ENCODE data around the gene BANK1.

BANK1 gene

GRCh38 chr4:102064747-102065442, 274.4 kb downstream of the BANK1 start:
- no peak for DNase-seq (ENCODE audit: low read depth in 1 of 2, low spot score in 1 of 2)
- Histone ChIP-seq H3K4me3 (replicated peaks; ENCODE audit: insufficient read depth, low read length) (no peak overlapping the region), H3K27ac (replicated peaks) (no peak overlapping the region), H3K27me3 (ENCODE audit: insufficient read depth, poor library complexity, severe bottlenecking) (no peaks in the 10 kb centered on the region)
- TF ChIP-seq CTCF (IDR thresholded peaks at IDR 0.05; ENCODE audit: insufficient read depth, low read length): no peak
- no peak for TF ChIP-seq POLR2AphosphoS5 (IDR thresholded peaks at IDR 0.05; ENCODE audit: low read depth)
- no peak for TF ChIP-seq GABPA (IDR thresholded peaks at IDR 0.05; ENCODE audit: low read depth)
- TF ChIP-seq SPI1 (IDR thresholded peaks at IDR 0.05; ENCODE audit: borderline replicate concordance, low read depth): no peak
- no peak for TF ChIP-seq REST (IDR thresholded peaks at IDR 0.05; ENCODE audit: insufficient replicate concordance, low read depth)

- no peak overlapping the region for H3K4me3 ChIP-seq (replicated peaks; ENCODE audit: insufficient read depth, low read length)
- no peaks in the 10 kb centered on the region for H3K27me3 ChIP-seq (ENCODE audit: insufficient read depth, poor library complexity, severe bottlenecking)
- TF ChIP-seq SPI1 (IDR thresholded peaks at IDR 0.05; ENCODE audit: borderline replicate concordance, low read depth) (no peak), REST (IDR thresholded peaks at IDR 0.05; ENCODE audit: insufficient replicate concordance, low read depth) (no peak), GABPA (IDR thresholded peaks at IDR 0.05; ENCODE audit: low read depth) (no peak), CTCF (IDR thresholded peaks at IDR 0.05; ENCODE audit: insufficient read depth, low read length) (no peak), POLR2AphosphoS5 (IDR thresholded peaks at IDR 0.05; ENCODE audit: low read depth) (no peak)
- DNase-seq (ENCODE audit: low read depth in 1 of 2, low spot score in 1 of 2): no peak
- no peak overlapping the region for H3K27ac ChIP-seq (replicated peaks)
Observed at GRCh38 chr4:102076622-102077021, 286.1 kb downstream of the BANK1 start.

- DNase-seq (ENCODE audit: low read depth in 1 of 2, low spot score in 1 of 2): no peak
- Histone ChIP-seq H3K27ac (replicated peaks) (no peak overlapping the region), H3K27me3 (ENCODE audit: insufficient read depth, poor library complexity, severe bottlenecking) (no peaks in the 10 kb centered on the region), H3K4me3 (replicated peaks; ENCODE audit: insufficient read depth, low read length) (no peak overlapping the region)
- TF ChIP-seq GABPA (IDR thresholded peaks at IDR 0.05; ENCODE audit: low read depth) (no peak), CTCF (IDR thresholded peaks at IDR 0.05; ENCODE audit: insufficient read depth, low read length) (no peak), POLR2AphosphoS5 (IDR thresholded peaks at IDR 0.05; ENCODE audit: low read depth) (no peak), REST (IDR thresholded peaks at IDR 0.05; ENCODE audit: insufficient replicate concordance, low read depth) (no peak), SPI1 (IDR thresholded peaks at IDR 0.05; ENCODE audit: borderline replicate concordance, low read depth) (no peak)
Observed at GRCh38 chr4:102080184-102080583, 289.7 kb downstream of the BANK1 start.

All from HL-60 (cell line).